ENCODE measurements around the gene CPA1. TPM values are rescaled to one million over a fixed set of nuclear protein-coding genes. Genes with fewer than 3 reads are reported as not detected.
"Not testable (repeated sequence)": the region's sequence is repeated elsewhere in the genome, so short reads cannot be mapped to it uniquely, and the experiment has no call there.

The CPA1 gene
- total and polyA plus RNA-seq, 5 donors = 0.36 to 1.0 TPM; not detected in 3

GRCh38 chr7:130366564-130366963 lies 13.7 kb upstream of the CPA1 start:
- H3K4me3 ChIP-seq (ENCODE audit: low read length) = no peak overlapping the region
- no peak overlapping the region for H3K27ac ChIP-seq (ENCODE audit: low read length)
- no peaks in the 10 kb centered on the region for H3K9me3 ChIP-seq (ENCODE audit: control insufficient read depth, low read length)
- no peak for ATAC-seq
- H3K27me3 ChIP-seq (ENCODE audit: control insufficient read depth, insufficient read depth) = no peaks in the 10 kb centered on the region
- H3K4me1 ChIP-seq (ENCODE audit: control insufficient read depth, insufficient read depth, low read length) = peaks cover 9% of the 10 kb centered on the region
- intact Hi-C loops (cut with DNase I) = no loop called here
- no peak for DNase-seq
- WGBS = 92% methylated on average over 6 of the region's 6 CpGs

DNA sequence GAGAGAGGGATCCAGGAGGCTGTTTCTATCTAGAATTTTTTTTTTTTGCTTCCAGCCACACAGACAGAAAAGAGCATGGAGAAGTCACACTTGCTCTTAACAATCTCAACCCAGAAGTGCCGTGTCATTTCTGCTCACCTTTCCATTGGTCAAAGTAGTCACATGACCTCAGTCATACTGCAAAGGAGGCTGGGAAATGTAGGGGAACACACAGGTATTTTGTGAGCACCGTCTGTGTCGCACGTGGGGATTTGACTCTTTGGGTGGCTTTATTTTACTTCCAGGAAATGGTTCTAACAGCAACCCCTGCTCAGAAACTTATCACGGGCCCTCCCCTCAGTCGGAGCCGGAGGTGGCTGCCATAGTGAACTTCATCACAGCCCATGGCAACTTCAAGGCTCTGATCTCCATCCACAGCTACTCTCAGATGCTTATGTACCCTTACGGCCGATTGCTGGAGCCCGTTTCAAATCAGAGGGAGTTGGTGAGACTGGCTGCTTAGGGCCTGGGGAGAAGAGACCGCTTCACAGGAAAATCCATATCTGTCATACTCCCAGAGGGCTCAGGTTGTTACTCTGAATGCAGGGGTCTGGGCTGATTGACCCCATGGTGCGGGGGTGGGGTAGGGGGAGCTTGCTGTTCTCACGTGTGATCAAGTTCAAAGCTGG lies 13.1 kb upstream of the CPA1 start:
- peaks cover 9% of the 10 kb centered on the region for H3K4me1 ChIP-seq (ENCODE audit: control insufficient read depth, insufficient read depth, low read length)
- no peak overlapping the region for H3K27ac ChIP-seq (ENCODE audit: low read length)
- H3K9me3 ChIP-seq (ENCODE audit: control insufficient read depth, low read length) = no peaks in the 10 kb centered on the region
- WGBS = 83% methylated on average over 13 of the region's 13 CpGs
- H3K27me3 ChIP-seq (ENCODE audit: control insufficient read depth, insufficient read depth) = no peaks in the 10 kb centered on the region
- intact Hi-C loops (cut with DNase I) = no loop called here
- ATAC-seq (no peak), DNase-seq (no peak)
- no peak overlapping the region for H3K4me3 ChIP-seq (ENCODE audit: low read length)

- H3K27me3 ChIP-seq (ENCODE audit: control insufficient read depth, insufficient read depth) = no peaks in the 10 kb centered on the region
- intact Hi-C loops (cut with DNase I) = no loop called here
- ATAC-seq = no peak
- peaks cover 9% of the 10 kb centered on the region for H3K4me1 ChIP-seq (ENCODE audit: control insufficient read depth, insufficient read depth, low read length)
- no peak for DNase-seq
- WGBS = 91% methylated on average over 19 of the region's 19 CpGs
- no peak overlapping the region for H3K4me3 ChIP-seq (ENCODE audit: low read length)
- H3K27ac ChIP-seq (ENCODE audit: low read length) = no peak overlapping the region
- H3K9me3 ChIP-seq (ENCODE audit: control insufficient read depth, low read length) = no peaks in the 10 kb centered on the region
These were observed 12.2 kb upstream of the CPA1 start for GRCh38 chr7:130367836-130368746.

DNA sequence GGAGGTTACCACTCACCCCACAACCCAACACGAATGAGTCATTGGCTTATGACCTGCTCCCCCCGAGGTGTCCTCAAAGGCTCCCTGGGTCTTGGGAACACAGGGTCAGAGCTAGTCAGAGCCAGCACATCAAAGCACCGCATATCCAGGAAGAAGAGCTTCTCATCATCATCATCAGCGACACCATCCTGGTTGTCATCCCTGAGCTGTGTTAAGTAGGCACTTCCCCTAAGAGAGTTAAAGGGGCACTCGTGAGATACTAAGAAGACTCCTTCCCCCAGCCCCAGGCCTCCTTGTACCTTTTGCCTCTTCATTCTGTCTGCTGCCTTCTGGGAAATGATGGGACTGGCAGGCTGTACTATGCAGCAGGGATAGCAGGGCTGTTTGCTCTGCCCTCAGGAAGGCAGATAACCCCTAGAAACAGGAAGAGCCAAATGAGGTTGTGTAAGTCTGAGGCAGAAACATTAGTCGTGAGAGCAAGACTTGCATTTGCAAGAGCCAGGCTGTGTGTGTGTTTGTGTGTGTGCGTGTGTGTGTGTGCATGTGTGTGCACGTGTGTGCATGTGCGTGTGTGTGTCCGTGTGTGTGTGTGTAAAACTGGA lies 11.1 kb upstream of the CPA1 start:
- Histone ChIP-seq H3K27me3 (ENCODE audit: control insufficient read depth, insufficient read depth) (no peaks in the 10 kb centered on the region), H3K9me3 (ENCODE audit: control insufficient read depth, low read length) (no peaks in the 10 kb centered on the region), H3K27ac (ENCODE audit: low read length) (peak overlapping the region; percentile 20), H3K4me3 (ENCODE audit: low read length) (no peak overlapping the region), H3K4me1 (ENCODE audit: control insufficient read depth, insufficient read depth, low read length) (peaks cover 12% of the 10 kb centered on the region)
- intact Hi-C loops (cut with DNase I) = no loop called here
- ATAC-seq (peak; percentile 55 to 77), DNase-seq (peak in 1 of 3 donors; percentile 80)
- WGBS = 28% methylated on average over 10 of the region's 10 CpGs

DNA sequence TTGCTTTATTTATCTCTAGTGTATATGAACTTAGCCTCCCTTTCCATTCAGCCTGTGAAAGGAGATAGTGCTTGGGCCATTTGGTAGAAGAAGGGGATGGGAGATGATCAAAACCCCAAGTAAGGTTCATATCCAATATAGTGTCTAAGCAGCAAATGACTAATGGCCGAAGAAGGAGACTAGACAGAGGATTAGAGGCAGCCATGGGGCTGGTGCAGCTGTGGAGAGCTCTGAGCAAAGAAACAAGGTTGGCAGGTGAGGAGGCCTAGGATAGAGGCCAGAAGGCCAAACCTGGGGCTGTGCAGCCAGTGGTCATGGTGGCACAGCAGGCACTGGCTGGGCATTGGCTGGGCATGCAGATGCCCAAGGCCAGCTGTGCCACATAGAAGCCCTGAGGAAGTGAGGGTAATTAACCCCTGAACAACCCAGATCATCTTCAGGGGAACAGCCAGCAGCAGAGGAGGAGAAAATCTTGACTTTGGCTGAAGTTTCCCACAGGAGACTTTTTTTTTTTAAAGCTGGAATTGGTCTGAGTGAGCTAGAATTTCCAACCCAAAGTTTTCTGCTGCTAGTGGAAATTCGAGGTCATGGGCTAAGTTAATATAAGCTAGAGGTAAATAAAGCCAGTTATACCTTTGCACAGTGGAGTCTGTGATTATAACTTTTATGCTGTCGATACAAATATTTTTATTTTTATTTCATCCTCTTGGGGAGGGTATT lies 10.3 kb upstream of the CPA1 start:
- DNase-seq = no peak
- H3K27ac ChIP-seq (ENCODE audit: low read length) = no peak overlapping the region
- H3K27me3 ChIP-seq (ENCODE audit: control insufficient read depth, insufficient read depth) = no peaks in the 10 kb centered on the region
- 52% methylated on average over 3 of the region's 3 CpGs for WGBS
- intact Hi-C loops (cut with DNase I) = no loop called here
- peaks cover 12% of the 10 kb centered on the region for H3K4me1 ChIP-seq (ENCODE audit: control insufficient read depth, insufficient read depth, low read length)
- no peak for ATAC-seq
- no peaks in the 10 kb centered on the region for H3K9me3 ChIP-seq (ENCODE audit: control insufficient read depth, low read length)
- H3K4me3 ChIP-seq (ENCODE audit: low read length) = no peak overlapping the region

GRCh38 chr7:130371046-130371445 lies 9.2 kb upstream of the CPA1 start:
- H3K4me1 ChIP-seq (ENCODE audit: control insufficient read depth, insufficient read depth, low read length) = peaks cover 12% of the 10 kb centered on the region
- H3K27me3 ChIP-seq (ENCODE audit: control insufficient read depth, insufficient read depth) = no peaks in the 10 kb centered on the region
- intact Hi-C loops (cut with DNase I) = no loop called here
- DNase-seq (peak; percentile 68 to 84 (median 80)), ATAC-seq (no peak)
- 62% methylated on average over 3 of the region's 3 CpGs for WGBS
- no peak overlapping the region for H3K4me3 ChIP-seq (ENCODE audit: low read length)
- no peak overlapping the region for H3K27ac ChIP-seq (ENCODE audit: low read length)
- H3K9me3 ChIP-seq (ENCODE audit: control insufficient read depth, low read length) = no peaks in the 10 kb centered on the region

- ATAC-seq (no peak), DNase-seq (no peak)
- Histone ChIP-seq H3K27me3 (ENCODE audit: control insufficient read depth, insufficient read depth) (no peaks in the 10 kb centered on the region), H3K9me3 (ENCODE audit: control insufficient read depth, low read length) (no peaks in the 10 kb centered on the region), H3K4me3 (ENCODE audit: low read length) (no peak overlapping the region), H3K4me1 (ENCODE audit: control insufficient read depth, insufficient read depth, low read length) (peaks cover 12% of the 10 kb centered on the region), H3K27ac (ENCODE audit: low read length) (peak overlapping the region; percentile 63)
- WGBS = 83% methylated on average over 11 of the region's 11 CpGs
- intact Hi-C loops (cut with DNase I) = no loop called here
These were observed 7.7 kb upstream of the CPA1 start for GRCh38 chr7:130372402-130373165.

DNA sequence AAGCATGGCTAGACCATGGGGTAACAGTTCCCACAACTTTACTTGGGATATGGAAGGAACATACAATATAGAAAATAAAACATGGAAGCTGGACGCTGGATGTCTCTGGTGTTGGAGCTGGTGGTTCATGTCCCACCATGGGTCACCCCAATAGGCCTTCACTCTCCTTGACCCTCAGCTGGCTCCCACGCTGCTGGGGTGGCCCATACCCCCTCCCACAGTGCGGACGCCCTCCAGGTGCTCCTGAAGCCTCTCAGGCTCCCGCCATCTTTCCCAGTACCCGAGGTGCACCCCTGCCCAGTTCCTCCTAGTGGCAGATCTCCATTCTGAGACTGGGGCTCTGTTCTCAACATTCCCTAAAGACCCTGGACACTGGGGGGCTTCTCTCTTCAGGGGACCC lies 5.8 kb upstream of the CPA1 start:
- ATAC-seq = no peak

GRCh38 chr7:130376461-130376860 lies 3.8 kb upstream of the CPA1 start:
- DNase-seq; intact Hi-C loops (cut with DNase I); H3K27ac ChIP-seq (ENCODE audit: low read length); H3K4me3 ChIP-seq (ENCODE audit: low read length); H3K4me1 ChIP-seq (ENCODE audit: control insufficient read depth, insufficient read depth, low read length); H3K27me3 ChIP-seq (ENCODE audit: control insufficient read depth, insufficient read depth); H3K9me3 ChIP-seq (ENCODE audit: control insufficient read depth, low read length); ATAC-seq: not testable (repeated sequence)
- WGBS = 94% methylated on average over 1 of the region's 1 CpG

More for the DNA sequence above, 5.8 kb upstream of the CPA1 start:
- no peak for DNase-seq
- no peak overlapping the region for H3K4me3 ChIP-seq (ENCODE audit: low read length)
- peak overlapping the region; percentile 76 for H3K27ac ChIP-seq (ENCODE audit: low read length)
- 98% methylated on average over 6 of the region's 6 CpGs for WGBS
- peaks cover 7% of the 10 kb centered on the region for H3K4me1 ChIP-seq (ENCODE audit: control insufficient read depth, insufficient read depth, low read length)
- no peaks in the 10 kb centered on the region for H3K27me3 ChIP-seq (ENCODE audit: control insufficient read depth, insufficient read depth)
- no peaks in the 10 kb centered on the region for H3K9me3 ChIP-seq (ENCODE audit: control insufficient read depth, low read length)
- intact Hi-C loops (cut with DNase I) = no loop called here

- no peaks in the 10 kb centered on the region for H3K9me3 ChIP-seq (ENCODE audit: control insufficient read depth, low read length)
- ATAC-seq = no peak
- WGBS = 89% methylated on average over 6 of the region's 6 CpGs
- no peak overlapping the region for H3K4me3 ChIP-seq (ENCODE audit: low read length)
- no peak overlapping the region for H3K27ac ChIP-seq (ENCODE audit: low read length)
- intact Hi-C loops (cut with DNase I) = no loop called here
- H3K27me3 ChIP-seq (ENCODE audit: control insufficient read depth, insufficient read depth) = no peaks in the 10 kb centered on the region
- H3K4me1 ChIP-seq (ENCODE audit: control insufficient read depth, insufficient read depth, low read length) = peaks cover 3% of the 10 kb centered on the region
- no peak for DNase-seq
These were observed 3.1 kb upstream of the CPA1 start for GRCh38 chr7:130377178-130377577.

Data from right cardiac atrium (tissue), 5 donors.